Measurements from ENCODE around the gene CLNK.

CLNK gene

GRCh38 chr4:10684631-10685030 lies at the start of gene CLNK:
Gene CLNK (minus strand): TSS chr4:10684768. CDS start chr4:10667869, 16,899 bp downstream.
- DNase-seq, result no peak

GRCh38 chr4:10733481-10734062 lies 49.0 kb upstream of the CLNK start:
- no peak for DNase-seq

GRCh38 chr4:10732914-10733415 lies 48.4 kb upstream of the CLNK start:
- DNase-seq, result no peak

- no peak for DNase-seq
Observed at GRCh38 chr4:10732235-10732913, 47.8 kb upstream of the CLNK start.

GRCh38 chr4:10731690-10732089 lies 47.1 kb upstream of the CLNK start:
- no peak for DNase-seq

GRCh38 chr4:10731162-10731561 lies 46.6 kb upstream of the CLNK start:
- no peak for DNase-seq

- no peak for DNase-seq
Observed at GRCh38 chr4:10730590-10730989, 46.0 kb upstream of the CLNK start.

- DNase-seq, result no peak
Observed at GRCh38 chr4:10730019-10730418, 45.5 kb upstream of the CLNK start.

GRCh38 chr4:10729366-10729765 lies 44.8 kb upstream of the CLNK start:
- no peak for DNase-seq

- no peak for DNase-seq
Observed at GRCh38 chr4:10728016-10728415, 43.4 kb upstream of the CLNK start.

- no peak for DNase-seq
Observed at GRCh38 chr4:10727140-10727880, 42.7 kb upstream of the CLNK start.

GRCh38 chr4:10722957-10723356 lies 38.4 kb upstream of the CLNK start:
- DNase-seq, result no peak

- no peak for DNase-seq
Observed at GRCh38 chr4:10721616-10722015, 37.0 kb upstream of the CLNK start.

- DNase-seq, result no peak
Observed at GRCh38 chr4:10716163-10716562, 31.6 kb upstream of the CLNK start.

- no peak for DNase-seq
Observed at GRCh38 chr4:10715696-10716095, 31.1 kb upstream of the CLNK start.

- no peak for DNase-seq
Observed at GRCh38 chr4:10715135-10715534, 30.6 kb upstream of the CLNK start.

GRCh38 chr4:10713591-10713990 lies 29.0 kb upstream of the CLNK start:
- no peak for DNase-seq

- DNase-seq, result no peak
Observed at GRCh38 chr4:10706236-10706635, 21.7 kb upstream of the CLNK start.

GRCh38 chr4:10704430-10704810 lies 19.9 kb upstream of the CLNK start:
- DNase-seq, result no peak

- DNase-seq, result peak; percentile 29
Observed at GRCh38 chr4:10703766-10704429, 19.3 kb upstream of the CLNK start.

GRCh38 chr4:10703156-10703555 lies 18.6 kb upstream of the CLNK start:
- DNase-seq, result no peak

- DNase-seq, result no peak
Observed at GRCh38 chr4:10701702-10702460, 17.3 kb upstream of the CLNK start.

- no peak for DNase-seq
Observed at GRCh38 chr4:10701161-10701560, 16.6 kb upstream of the CLNK start.

Measured in suppressor macrophage treated with lipopolysaccharide for 4 hours (primary cell).